ENCODE data around the gene CD2AP. TPM values are rescaled to one million over a fixed set of nuclear protein-coding genes. Genes with fewer than 3 reads are reported as not detected.

Gene CD2AP
- total RNA-seq, 2 experiments from 2014 or later = 26.3 to 27.1 TPM

DNA sequence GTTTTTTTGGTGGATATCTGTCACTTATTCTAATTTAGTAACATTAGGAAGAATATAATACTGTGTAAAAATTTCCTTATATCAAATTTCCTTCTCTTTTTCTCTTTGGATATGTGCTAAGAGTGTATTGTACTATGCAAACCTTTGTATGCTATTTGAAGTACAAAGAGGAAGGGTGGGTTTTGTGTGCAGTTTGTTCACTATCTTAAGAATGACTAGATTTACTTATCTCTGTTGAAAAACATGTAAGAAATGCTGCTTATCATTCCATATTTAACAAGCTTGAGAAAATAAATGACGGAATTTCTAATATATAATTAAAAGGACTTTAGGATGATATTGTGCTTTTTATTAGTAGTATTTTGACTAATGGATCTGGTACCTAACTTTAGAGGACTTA is 13.1 kb downstream of the CD2AP start:
- POLR2A ChIA-PET = no interaction called here
- Mint-ChIP-seq H3K36me3 (ENCODE audit: low read depth) (peaks cover 2% of the 10 kb centered on the region), H3K27ac (no peak overlapping the region), H3K4me1 (no peaks in the 10 kb centered on the region), H3K27me3 (no peaks in the 10 kb centered on the region), H3K4me3 (no peak overlapping the region), H3K9me3 (no peaks in the 10 kb centered on the region)
- DNase-seq = no peak
- CTCF ChIA-PET = no interaction called here

DNA sequence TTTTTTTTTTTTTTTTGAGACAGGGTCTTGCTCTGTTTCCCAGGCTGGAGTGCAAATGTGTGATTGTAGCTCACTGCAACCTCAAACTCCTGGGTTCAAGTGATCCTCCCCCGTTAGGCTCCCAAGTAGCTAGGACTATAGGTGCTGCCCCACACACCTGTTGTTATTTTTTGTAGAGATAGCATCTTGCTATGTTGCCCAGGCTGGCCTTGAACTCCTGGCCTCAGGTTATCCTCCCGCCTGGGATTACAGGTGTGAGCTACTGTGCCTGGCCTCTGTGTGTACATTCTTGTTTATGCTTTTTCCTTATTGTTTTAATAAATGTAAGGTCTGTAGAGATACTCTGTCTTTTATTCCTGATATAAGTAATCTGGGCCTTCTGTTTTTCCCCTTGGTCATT is 14.8 kb downstream of the CD2AP start:
- H3K4me1 Mint-ChIP-seq = no peaks in the 10 kb centered on the region
- no peak overlapping the region for H3K27ac Mint-ChIP-seq
- ChIA-PET POLR2A (no interaction called here), CTCF (no interaction called here)
- DNase-seq = no peak
- H3K36me3 Mint-ChIP-seq (ENCODE audit: low read depth) = no peaks in the 10 kb centered on the region
- no peaks in the 10 kb centered on the region for H3K9me3 Mint-ChIP-seq
- H3K4me3 Mint-ChIP-seq = no peak overlapping the region
- no peaks in the 10 kb centered on the region for H3K27me3 Mint-ChIP-seq

- H3K4me1 Mint-ChIP-seq = no peaks in the 10 kb centered on the region
Observed at GRCh38 chr6:47495207-47495606, 17.6 kb downstream of the CD2AP start.

GRCh38 chr6:47495954-47496545 is 18.5 kb downstream of the CD2AP start:
- CTCF ChIA-PET = no interaction called here
- POLR2A ChIA-PET = no interaction called here
- Mint-ChIP-seq H3K9me3 (no peaks in the 10 kb centered on the region), H3K4me3 (no peak overlapping the region), H3K4me1 (no peaks in the 10 kb centered on the region), H3K36me3 (ENCODE audit: low read depth) (no peaks in the 10 kb centered on the region), H3K27me3 (no peaks in the 10 kb centered on the region), H3K27ac (no peak overlapping the region)
- no peak for DNase-seq

More at GRCh38 chr6:47495207-47495606, 17.6 kb downstream of the CD2AP start:
- no peak overlapping the region for H3K27ac Mint-ChIP-seq
- H3K4me3 Mint-ChIP-seq = no peak overlapping the region
- CTCF ChIA-PET = no interaction called here
- H3K9me3 Mint-ChIP-seq = no peaks in the 10 kb centered on the region
- DNase-seq = no peak
- H3K36me3 Mint-ChIP-seq (ENCODE audit: low read depth) = no peaks in the 10 kb centered on the region
- H3K27me3 Mint-ChIP-seq = no peaks in the 10 kb centered on the region
- POLR2A ChIA-PET = no interaction called here

DNA sequence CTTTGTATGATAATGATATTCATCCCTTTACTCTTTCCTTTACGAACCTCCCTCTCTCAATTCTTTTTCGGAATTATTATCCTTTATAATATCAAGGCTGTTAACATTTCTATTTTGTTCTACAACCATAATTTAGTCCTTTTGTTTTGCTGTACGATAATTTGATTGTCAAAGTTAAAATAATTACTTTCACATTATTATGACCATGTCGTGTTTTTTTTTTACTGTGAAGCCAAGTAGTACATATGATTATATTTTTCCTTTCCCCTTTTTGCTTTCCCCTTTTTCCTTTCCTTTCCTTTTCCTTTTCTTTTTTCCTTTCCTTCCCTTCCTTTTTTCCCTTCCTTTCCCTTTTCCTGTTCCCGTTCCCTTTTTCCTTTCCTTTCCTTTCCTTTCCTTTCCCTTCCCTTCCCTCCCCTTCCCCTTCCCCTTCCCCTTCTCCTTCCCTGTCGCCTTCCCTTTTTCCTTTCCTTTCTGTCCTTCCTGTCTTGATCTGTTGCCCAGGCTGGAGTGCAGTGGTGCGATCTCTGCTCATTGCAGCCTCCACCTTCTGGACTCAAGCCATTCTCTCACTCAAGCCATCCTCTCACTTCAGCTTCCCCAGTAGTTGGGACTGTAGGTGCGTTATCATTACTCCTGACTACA is 19.5 kb downstream of the CD2AP start:
- Mint-ChIP-seq H3K27ac (no peak overlapping the region), H3K27me3 (no peaks in the 10 kb centered on the region), H3K9me3 (no peaks in the 10 kb centered on the region), H3K4me3 (no peak overlapping the region), H3K4me1 (peaks cover 3% of the 10 kb centered on the region), H3K36me3 (ENCODE audit: low read depth) (no peaks in the 10 kb centered on the region)
- DNase-seq = no peak
- POLR2A ChIA-PET = no interaction called here
- CTCF ChIA-PET = no interaction called here

GRCh38 chr6:47502920-47503319 is 25.3 kb downstream of the CD2AP start:
- peaks cover 5% of the 10 kb centered on the region for H3K9me3 Mint-ChIP-seq
- ChIA-PET POLR2A (no interaction called here), CTCF (no interaction called here)
- H3K4me3 Mint-ChIP-seq = no peak overlapping the region
- H3K27ac Mint-ChIP-seq = no peak overlapping the region
- H3K27me3 Mint-ChIP-seq = no peaks in the 10 kb centered on the region
- no peak for DNase-seq
- H3K4me1 Mint-ChIP-seq = peaks cover 11% of the 10 kb centered on the region
- H3K36me3 Mint-ChIP-seq (ENCODE audit: low read depth) = peaks cover 19% of the 10 kb centered on the region

GRCh38 chr6:47509937-47510336 is 32.3 kb downstream of the CD2AP start:
- H3K4me1 Mint-ChIP-seq = peaks cover 16% of the 10 kb centered on the region
- H3K4me3 Mint-ChIP-seq = no peak overlapping the region
- peaks cover 13% of the 10 kb centered on the region for H3K9me3 Mint-ChIP-seq
- ChIA-PET CTCF (no interaction called here), POLR2A (no interaction called here)
- H3K27me3 Mint-ChIP-seq = no peaks in the 10 kb centered on the region
- H3K27ac Mint-ChIP-seq = no peak overlapping the region
- DNase-seq = no peak
- peaks cover 54% of the 10 kb centered on the region for H3K36me3 Mint-ChIP-seq (ENCODE audit: low read depth)

- no peak for DNase-seq
- Mint-ChIP-seq H3K4me1 (peaks cover 8% of the 10 kb centered on the region), H3K4me3 (no peak overlapping the region), H3K27me3 (no peaks in the 10 kb centered on the region), H3K36me3 (ENCODE audit: low read depth) (peaks cover 43% of the 10 kb centered on the region), H3K27ac (no peak overlapping the region), H3K9me3 (peaks cover 7% of the 10 kb centered on the region)
- POLR2A ChIA-PET = interaction anchor here (1.2 kb wide), 1 partner anchor 35 kb away, joined by 3 read pairs; the partner anchor contains the start of gene CD2AP
- CTCF ChIA-PET = no interaction called here
Observed at GRCh38 chr6:47512872-47513271, 35.3 kb downstream of the CD2AP start.

- CTCF ChIA-PET = no interaction called here
- no peak overlapping the region for H3K4me3 Mint-ChIP-seq
- no peaks in the 10 kb centered on the region for H3K27me3 Mint-ChIP-seq
- no peaks in the 10 kb centered on the region for H3K9me3 Mint-ChIP-seq
- H3K4me1 Mint-ChIP-seq = no peaks in the 10 kb centered on the region
- H3K27ac Mint-ChIP-seq = no peak overlapping the region
- peaks cover 4% of the 10 kb centered on the region for H3K36me3 Mint-ChIP-seq (ENCODE audit: low read depth)
- no peak for DNase-seq
- POLR2A ChIA-PET = no interaction called here
Observed at GRCh38 chr6:47519279-47519678, 41.7 kb downstream of the CD2AP start.

DNA sequence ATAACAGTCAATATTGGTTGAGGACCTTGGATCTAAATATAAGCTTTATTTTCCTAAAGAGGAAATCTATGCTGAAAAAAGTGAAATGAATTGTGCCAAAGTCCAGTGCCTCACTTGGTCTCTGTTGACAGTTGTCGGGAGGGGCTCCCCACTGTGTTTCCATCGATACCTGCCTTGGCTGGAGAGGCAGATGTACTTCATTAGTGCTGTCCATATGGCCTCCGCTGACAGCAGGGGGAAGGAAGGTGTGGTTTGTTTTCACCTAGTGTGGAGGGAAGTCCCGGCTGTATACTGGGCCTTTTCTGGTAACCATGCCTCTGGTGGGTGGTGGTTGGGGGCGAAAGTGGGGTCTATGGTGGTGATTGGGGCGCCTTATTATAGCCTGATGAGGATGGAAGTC is 42.7 kb downstream of the CD2AP start:
- Mint-ChIP-seq H3K27me3 (no peaks in the 10 kb centered on the region), H3K27ac (no peak overlapping the region), H3K36me3 (ENCODE audit: low read depth) (no peaks in the 10 kb centered on the region), H3K9me3 (no peaks in the 10 kb centered on the region), H3K4me3 (no peak overlapping the region), H3K4me1 (no peaks in the 10 kb centered on the region)
- ChIA-PET POLR2A (no interaction called here), CTCF (no interaction called here)
- no peak for DNase-seq

GRCh38 chr6:47521961-47522360 is 44.4 kb downstream of the CD2AP start:
- H3K27ac Mint-ChIP-seq = no peak overlapping the region
- no peak overlapping the region for H3K4me3 Mint-ChIP-seq
- H3K36me3 Mint-ChIP-seq (ENCODE audit: low read depth) = peaks cover under 1% of the 10 kb centered on the region
- DNase-seq = no peak
- H3K9me3 Mint-ChIP-seq = no peaks in the 10 kb centered on the region
- ChIA-PET POLR2A (no interaction called here), CTCF (no interaction called here)
- no peaks in the 10 kb centered on the region for H3K27me3 Mint-ChIP-seq
- no peaks in the 10 kb centered on the region for H3K4me1 Mint-ChIP-seq

DNA sequence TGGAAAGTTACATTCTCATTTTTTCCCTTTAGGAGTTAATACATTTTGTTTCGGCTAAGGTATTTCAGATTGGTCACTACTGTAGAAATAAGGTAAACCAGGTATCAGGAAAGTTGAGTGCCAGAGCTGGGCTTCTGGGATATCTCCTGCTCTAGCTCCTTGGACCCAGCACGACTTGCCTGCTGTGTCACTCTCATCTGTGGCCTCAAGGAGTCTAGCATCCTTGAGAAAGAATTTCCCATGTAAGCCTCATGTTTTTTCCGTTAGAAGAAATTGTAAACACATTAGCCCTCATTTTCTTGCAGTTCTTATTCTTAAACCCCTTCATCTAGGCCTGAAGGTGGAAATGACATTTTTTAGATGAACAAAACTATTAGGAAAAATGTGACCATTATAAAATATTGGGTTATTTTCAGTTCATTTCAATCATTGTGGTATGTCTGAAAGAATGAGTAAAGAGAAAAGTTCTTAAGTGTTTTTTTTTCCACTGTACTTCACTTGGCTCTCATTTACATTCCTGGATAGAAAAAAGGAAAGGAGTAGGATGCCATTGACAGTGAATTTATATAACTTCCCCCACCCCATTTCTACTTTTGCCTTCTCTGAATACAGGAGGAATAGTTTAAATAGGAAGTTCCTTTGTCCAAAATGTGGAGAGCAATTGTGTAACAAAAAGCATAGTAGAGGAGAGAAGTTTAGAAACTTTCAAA is 46.7 kb downstream of the CD2AP start:
- H3K9me3 Mint-ChIP-seq = no peaks in the 10 kb centered on the region
- no peaks in the 10 kb centered on the region for H3K27me3 Mint-ChIP-seq
- ChIA-PET POLR2A (no interaction called here), CTCF (no interaction called here)
- no peaks in the 10 kb centered on the region for H3K4me1 Mint-ChIP-seq
- DNase-seq = no peak
- no peak overlapping the region for H3K27ac Mint-ChIP-seq
- peaks cover 17% of the 10 kb centered on the region for H3K36me3 Mint-ChIP-seq (ENCODE audit: low read depth)
- H3K4me3 Mint-ChIP-seq = no peak overlapping the region

DNA sequence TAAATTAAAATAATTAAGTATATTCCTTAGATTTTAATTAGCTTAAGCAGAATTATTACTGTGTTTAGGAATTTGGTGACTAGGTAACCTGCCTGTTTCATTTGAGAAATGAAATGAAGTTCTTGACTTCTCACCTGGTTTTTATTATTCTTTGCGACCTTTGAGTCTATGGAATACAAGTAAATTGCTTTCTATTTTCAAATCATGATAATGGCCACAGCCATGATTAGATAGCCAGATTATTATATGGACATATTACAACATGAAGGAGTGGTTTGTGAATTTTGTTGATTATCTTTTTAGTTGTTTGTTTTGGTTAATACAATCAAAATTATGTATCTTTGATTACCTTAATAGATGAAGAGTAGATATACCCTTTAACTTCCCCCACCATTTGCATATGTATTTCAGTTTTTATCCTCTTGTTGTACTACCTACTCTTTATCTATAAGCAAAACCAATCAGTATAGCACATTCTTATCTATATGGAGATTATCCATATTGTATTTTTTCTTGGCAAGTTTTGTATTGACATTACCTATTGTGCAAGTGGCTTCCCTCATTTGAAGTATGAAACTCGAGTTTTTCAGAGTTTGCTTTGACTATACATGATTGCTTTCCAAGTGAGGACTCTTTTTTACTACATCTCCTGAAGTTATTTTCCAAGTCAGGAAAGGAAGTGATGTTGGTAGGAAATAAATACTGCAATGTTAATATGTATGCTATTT is 47.9 kb downstream of the CD2AP start:
- no peak overlapping the region for H3K4me3 Mint-ChIP-seq
- CTCF ChIA-PET = no interaction called here
- peaks cover 21% of the 10 kb centered on the region for H3K36me3 Mint-ChIP-seq (ENCODE audit: low read depth)
- no peak overlapping the region for H3K27ac Mint-ChIP-seq
- no peak for DNase-seq
- POLR2A ChIA-PET = no interaction called here
- H3K27me3 Mint-ChIP-seq = no peaks in the 10 kb centered on the region
- H3K4me1 Mint-ChIP-seq = peaks cover 2% of the 10 kb centered on the region
- no peaks in the 10 kb centered on the region for H3K9me3 Mint-ChIP-seq
